B cell (primary cell): ENCODE data around the gene ADAMTS12.

Source experiments
- CTCF ChIP-seq: fragments of 200-600 bp; IDR thresholded peaks from one replicate; pipeline ENCODE4 v1.8.0; 2022; ENCODE audit warnings: antibody characterized with exemption, mild to moderate bottlenecking
- EZH2 ChIP-seq: IDR thresholded peaks from 2 replicates; pipeline ENCODE4 v1.6.1; 2012; ENCODE audit warnings: borderline replicate concordance, low read depth, mild to moderate bottlenecking, moderate library complexity, low read length; ENCODE audit not compliant: insufficient read depth, poor library complexity, severe bottlenecking

- TF ChIP-seq CTCF (no peak), EZH2 (no peak)
Measured at GRCh38 chr5:33507426-33507825, 384.4 kb downstream of the ADAMTS12 start.
